ENCODE data around the gene UBTD1. TPM values are rescaled to one million over a fixed set of nuclear protein-coding genes. Genes with fewer than 3 reads are reported as not detected.

UBTD1 gene
- total and polyA plus RNA-seq, 10 of the 15 experiments (the other 5 are each of a cell fraction or from before 2014, with no cell fraction given), result 0.04 to 1.5 (median 1.2) TPM; not detected in 1

GRCh38 chr10:97533888-97534287 lies 35.2 kb downstream of the UBTD1 start:
- Histone ChIP-seq H3K9ac (ENCODE audit: control insufficient read depth, insufficient read depth, low read length) (no peak overlapping the region), H3K4me1 (ENCODE audit: control insufficient read depth, insufficient read depth, low read length) (no peaks in the 10 kb centered on the region), H4K20me1 (ENCODE audit: control insufficient read depth, insufficient read depth) (no peaks in the 10 kb centered on the region), H3K4me3 (no peak overlapping the region), H3K4me2 (ENCODE audit: control insufficient read depth, insufficient read depth) (no peak overlapping the region), H2AFZ (ENCODE audit: control insufficient read depth, low read depth, low read length) (no peak overlapping the region), H3K9me3 (replicated peaks; ENCODE audit: control insufficient read depth, insufficient read depth, low read length) (no peaks in the 10 kb centered on the region), H3K36me3 (ENCODE audit: control insufficient read depth in 2 of 2, insufficient read depth in 2 of 2, low read length in 1 of 2) (no peaks in the 10 kb centered on the region), H3K27me3 (replicated peaks in 1 of 2; ENCODE audit: control insufficient read depth in 2 of 2, insufficient read depth in 2 of 2, low read length in 1 of 2) (no peaks in the 10 kb centered on the region), H3K79me2 (ENCODE audit: control insufficient read depth, insufficient read depth, low read length) (no peaks in the 10 kb centered on the region), H3K27ac (ENCODE audit: control insufficient read depth, insufficient read depth) (no peak overlapping the region)
- SMC1A ChIA-PET (ENCODE audit: uncharacterized antibody, unreplicated experiment), result interaction anchor here (0.7 to 1.8 kb wide), 4 partner anchors 20 to 73 kb away, joined by 3 to 7 read pairs (median 4); no protein-coding TSS in a partner anchor
- CTCF ChIA-PET, result interaction anchor here (0.7 to 4.8 kb wide), 18 partner anchors 10 to 229 kb away, joined by 3 to 62 read pairs (median 4); partner anchors contain the start of gene AVPI1
- in situ Hi-C loops (cut with MboI), result no loop called here
- 25% methylated on average over 6 of the region's 6 CpGs for WGBS (ENCODE audit: insufficient coverage, insufficient replicate concordance, low lambda C conversion rate, missing lambda C conversion rate)
- no TSS peak for BruUV-seq (replicated peaks)
- intact Hi-C loops (cut with micrococcal nuclease; ENCODE audit: unreplicated experiment), result loop anchor here (2.0 kb wide), 1 partner anchor 19 kb away; no protein-coding TSS in a partner anchor
- no peak for TF ChIP-seq RB1 (IDR thresholded peaks at IDR 0.05; ENCODE audit: borderline replicate concordance)
- no peak for TF ChIP-seq MTA3 (IDR thresholded peaks at IDR 0.05; ENCODE audit: borderline replicate concordance, low read length)
- TF ChIP-seq E2F8 (IDR thresholded peaks at IDR 0.05; ENCODE audit: low read depth, partially characterized antibody), result no peak
- no peak for TF ChIP-seq CREM (IDR thresholded peaks at IDR 0.05; ENCODE audit: low read depth)
- TF ChIP-seq MEF2A (IDR thresholded peaks at IDR 0.05; ENCODE audit: insufficient read depth, low read depth, low read length), result no peak
- no peak for TF ChIP-seq ASH2L (IDR thresholded peaks at IDR 0.05; ENCODE audit: borderline replicate concordance, low read depth)
- TF ChIP-seq NR2C1 (IDR thresholded peaks at IDR 0.05), result no peak
- no peak for TF ChIP-seq ZBTB11 (CRISPR knock-in tag; IDR thresholded peaks at IDR 0.05)
- TF ChIP-seq IKZF1 (conservative IDR thresholded peaks at IDR 0.05), result no peak
- TF ChIP-seq LARP7 (IDR thresholded peaks at IDR 0.05), result no peak
- POLR2A ChIA-PET, result interaction anchor here (0.7 kb wide), 1 partner anchor 50 kb away, joined by 4 read pairs; no protein-coding TSS in a partner anchor
- DNase-seq (ENCODE audit: low read depth, low spot score) (no peak), ATAC-seq (no peak), FAIRE-seq (no peak)
- RAD21 ChIA-PET (ENCODE audit: unreplicated experiment), result interaction anchor here (1.1 to 3.1 kb wide), 2 partner anchors 20 to 127 kb away, joined by 4 to 13 read pairs; no protein-coding TSS in a partner anchor

All from GM12878 (cell line).